Pons (tissue), 1 donor: Measurements from ENCODE around the gene SKIL.
"Not testable (repeated sequence)": the region's sequence is repeated elsewhere in the genome, so short reads cannot be mapped to it uniquely, and the experiment has no call there.

ENCODE experiments used
- DNase-seq: peaks from one replicate; pipeline ENCODE4 v3.0.0-alpha.2; 2016; ENCODE audit warnings: low spot score

Gene SKIL, protein sequence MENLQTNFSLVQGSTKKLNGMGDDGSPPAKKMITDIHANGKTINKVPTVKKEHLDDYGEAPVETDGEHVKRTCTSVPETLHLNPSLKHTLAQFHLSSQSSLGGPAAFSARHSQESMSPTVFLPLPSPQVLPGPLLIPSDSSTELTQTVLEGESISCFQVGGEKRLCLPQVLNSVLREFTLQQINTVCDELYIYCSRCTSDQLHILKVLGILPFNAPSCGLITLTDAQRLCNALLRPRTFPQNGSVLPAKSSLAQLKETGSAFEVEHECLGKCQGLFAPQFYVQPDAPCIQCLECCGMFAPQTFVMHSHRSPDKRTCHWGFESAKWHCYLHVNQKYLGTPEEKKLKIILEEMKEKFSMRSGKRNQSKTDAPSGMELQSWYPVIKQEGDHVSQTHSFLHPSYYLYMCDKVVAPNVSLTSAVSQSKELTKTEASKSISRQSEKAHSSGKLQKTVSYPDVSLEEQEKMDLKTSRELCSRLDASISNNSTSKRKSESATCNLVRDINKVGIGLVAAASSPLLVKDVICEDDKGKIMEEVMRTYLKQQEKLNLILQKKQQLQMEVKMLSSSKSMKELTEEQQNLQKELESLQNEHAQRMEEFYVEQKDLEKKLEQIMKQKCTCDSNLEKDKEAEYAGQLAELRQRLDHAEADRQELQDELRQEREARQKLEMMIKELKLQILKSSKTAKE

DNA sequence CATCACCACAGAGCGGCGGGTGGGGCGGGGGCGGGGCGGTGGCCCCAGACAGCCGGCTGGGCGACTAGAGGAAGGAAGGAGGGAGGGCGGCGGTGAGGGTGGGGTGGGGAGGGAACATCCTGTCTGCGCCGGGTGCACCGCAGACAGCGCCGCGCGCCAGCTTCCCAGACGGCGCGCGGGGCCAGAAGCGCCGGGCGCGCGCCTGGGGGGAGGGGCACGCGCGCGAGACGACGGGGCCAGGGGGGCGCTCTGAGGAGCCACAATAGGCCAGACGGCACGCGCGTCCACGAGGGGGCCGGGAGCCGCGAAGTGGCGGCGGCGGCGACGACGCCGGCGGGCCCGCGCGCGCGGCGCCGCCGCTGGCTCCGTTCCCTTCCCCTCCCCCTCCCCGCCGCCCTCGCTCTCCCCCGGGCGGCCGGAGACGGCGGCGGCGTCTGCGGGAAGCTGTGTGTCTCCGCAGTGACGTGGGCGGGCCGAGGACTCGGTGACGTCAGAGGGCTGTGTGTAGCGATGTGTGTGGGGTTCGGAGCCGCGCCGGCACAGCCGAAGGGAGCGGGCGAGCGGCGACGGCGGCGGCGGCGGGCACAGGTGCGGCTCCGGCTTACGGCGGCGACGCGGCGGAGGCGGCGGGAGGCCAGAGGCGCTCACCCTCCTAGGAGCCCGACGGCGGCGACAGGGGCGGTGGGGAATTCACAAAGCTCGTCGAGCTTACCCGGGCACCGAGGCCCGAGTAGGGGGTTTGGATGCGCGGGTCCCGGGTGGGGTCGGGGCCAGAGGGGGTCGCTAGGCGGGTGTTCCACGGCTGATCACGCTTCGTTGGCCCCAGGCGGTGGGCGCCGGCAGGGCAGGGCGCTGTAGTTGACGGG, at the start of gene SKIL:
SKIL (plus strand) TSS at position 540 of the 866 bp plus-strand sequence. CDS start 2,617 bp downstream, outside the sequence.
- peak; percentile 93 for DNase-seq

DNA sequence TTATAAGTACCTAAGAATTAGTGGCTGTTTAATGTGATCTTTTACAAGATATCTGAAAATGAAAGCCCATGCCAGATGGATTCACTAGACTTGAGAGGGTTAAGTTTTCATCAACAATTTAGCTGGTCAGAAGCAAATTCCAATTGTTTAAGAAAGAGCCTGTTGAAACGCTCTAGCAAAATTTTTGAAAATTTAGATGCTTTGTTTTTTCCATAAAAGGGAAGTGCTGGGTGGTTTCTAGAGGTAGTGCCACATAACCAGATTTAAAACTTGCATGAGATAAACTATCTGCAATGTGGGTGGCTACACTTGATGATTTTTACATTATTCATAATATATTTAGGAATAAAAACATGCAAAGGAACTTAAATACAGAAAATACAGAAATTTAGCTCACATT, 48.5 kb upstream of the SKIL start:
- DNase-seq: no peak

DNA sequence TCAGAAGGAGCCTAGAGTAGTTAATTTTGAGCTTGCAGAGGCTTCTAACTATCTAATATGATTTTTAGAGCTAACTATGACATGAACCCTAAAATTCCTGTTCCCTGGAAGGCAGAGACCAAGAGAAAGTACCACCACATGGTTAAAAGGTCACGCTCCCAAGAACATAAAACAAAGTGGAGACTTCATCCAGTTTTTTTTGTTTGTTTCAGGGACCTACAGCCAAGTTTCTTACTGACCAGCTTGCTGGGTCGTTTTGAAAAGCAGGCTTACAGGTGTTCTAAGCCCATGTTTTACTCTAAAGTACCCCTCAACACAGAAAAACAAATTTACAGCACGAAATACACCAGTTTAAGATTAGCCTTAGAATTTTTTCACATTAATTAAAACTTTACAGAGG, 39.6 kb upstream of the SKIL start:
- DNase-seq: no peak

- DNase-seq: no peak
These were observed 36.9 kb upstream of the SKIL start for GRCh38 chr3:170320461-170321121.

GRCh38 chr3:170321321-170322034, 36.0 kb upstream of the SKIL start:
- no peak for DNase-seq

DNA sequence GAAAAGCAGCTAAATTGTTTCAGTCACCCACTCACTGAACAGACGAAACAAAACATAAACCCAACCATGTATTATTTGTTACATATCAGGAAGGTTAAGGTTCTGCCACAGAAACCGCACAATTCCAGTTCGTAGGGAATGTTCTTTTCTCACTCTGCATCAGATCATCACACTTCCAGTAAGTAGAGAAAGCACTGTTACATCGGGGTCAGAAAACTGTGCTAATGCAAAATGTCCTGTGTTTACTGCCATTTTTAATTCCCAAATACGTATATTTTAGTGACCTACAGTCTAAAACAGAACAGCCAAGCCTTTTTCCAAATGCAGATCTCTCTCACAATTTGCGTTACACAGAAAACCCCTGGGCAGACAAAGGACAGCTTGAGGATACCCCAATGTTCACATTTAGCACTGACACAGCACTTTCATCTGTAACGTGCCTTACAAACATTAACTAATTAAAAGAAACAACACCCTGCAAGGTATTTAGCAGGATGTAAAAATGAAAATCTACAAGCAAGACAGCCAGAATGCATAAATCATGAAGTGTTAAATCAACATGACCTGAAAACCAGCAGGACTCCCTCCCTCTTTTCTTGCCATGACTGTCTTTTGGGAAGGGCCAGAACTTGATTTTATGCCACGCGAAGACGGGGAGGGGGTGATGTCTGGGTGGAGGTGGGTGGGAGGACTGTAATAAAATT, 34.8 kb upstream of the SKIL start:
- no peak for DNase-seq

- no peak for DNase-seq
These were observed 34.2 kb upstream of the SKIL start for GRCh38 chr3:170323331-170323730.

DNA sequence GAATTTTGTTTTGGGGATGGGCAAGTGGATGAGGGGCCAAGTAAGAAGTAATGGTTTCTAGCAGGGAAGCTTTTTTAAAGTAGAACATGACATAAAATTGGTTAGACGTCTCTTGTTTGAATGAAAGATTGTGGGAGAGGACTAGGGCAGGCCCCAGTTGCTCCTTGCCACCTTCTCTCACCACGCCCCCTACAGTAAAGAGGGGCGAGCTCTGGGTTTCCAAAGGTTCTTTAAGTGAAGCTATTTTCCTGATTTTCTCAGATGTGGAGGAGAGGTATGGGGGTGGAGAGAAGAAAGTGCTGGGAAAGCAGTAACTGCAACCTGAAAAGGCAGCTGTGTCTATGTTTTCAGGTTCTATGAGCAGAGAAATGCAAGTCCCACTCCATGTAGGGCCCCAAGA, 32.6 kb upstream of the SKIL start:
- no peak for DNase-seq

DNA sequence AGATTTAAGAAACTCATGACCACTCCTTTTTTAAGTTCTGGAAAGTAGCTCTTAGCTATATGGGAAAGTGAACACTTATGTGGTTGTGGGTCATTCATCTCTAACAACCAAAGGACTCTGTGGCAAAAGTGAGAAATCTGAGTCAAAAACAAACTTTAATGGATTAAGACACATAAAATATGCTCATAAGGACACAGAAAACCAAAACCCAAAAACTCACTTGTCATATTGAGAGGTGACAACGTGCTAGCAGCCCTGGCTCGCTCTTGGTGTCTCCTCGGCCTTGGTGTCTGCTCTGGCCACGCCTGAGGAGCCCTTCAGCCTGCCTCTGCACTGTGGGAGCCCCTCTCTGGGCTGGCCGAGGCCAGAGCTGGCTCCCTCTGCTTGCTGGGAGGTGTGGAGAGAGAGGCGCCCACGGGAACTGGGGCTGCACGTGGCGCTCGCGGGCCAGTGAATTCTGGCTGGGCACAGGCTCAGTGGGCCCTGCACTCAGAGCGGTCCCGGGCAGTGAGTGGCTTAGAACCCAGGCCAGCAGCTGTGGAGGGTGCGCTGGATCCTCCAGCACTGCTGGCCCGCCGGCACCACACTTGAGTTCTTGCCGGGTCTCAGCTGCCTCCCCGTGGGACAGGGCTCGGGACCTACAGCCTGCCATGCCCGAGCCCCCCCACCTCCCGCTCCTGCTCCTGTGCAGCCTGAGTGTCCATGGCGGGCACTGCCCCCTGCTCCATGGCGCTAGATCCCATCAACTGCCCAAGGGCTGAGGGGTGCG, 30.3 kb upstream of the SKIL start:
- DNase-seq: no peak

DNA sequence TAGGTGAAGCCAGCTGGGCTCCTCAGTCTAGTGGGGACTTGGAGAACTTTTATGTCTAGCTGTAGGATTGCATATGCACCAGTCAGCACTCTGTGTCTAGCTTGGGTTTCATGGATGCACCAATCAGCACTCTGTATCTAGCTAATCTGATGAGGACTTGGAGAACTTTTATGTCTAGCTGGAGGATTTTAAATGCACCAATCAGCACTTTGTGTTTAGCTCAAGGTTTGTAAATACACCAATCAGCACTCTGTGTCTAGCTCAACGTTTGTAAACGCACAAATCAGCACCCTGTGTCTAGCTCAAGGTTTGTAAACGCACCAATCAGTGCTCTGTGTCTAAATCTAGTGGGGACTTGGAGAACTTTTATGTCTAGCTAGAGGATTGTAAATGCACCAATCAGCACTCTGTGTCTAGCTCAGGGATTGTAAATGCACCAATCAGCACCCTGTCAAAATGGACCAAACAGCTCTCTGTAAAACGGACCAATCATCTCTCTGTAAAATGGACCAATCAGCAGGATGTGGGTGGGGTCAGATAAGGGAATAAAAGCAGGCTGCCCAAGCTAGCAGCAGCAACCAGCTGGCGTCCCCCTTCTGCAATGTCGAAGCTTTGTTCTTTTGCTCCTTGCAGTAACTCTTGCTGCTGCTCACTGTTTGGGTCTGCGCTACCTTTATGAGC, 29.5 kb upstream of the SKIL start:
- DNase-seq: not testable (repeated sequence)

GRCh38 chr3:170330366-170330765, 27.1 kb upstream of the SKIL start:
- DNase-seq: no peak

- no peak for DNase-seq
These were observed 26.4 kb upstream of the SKIL start for GRCh38 chr3:170331143-170331542.

- no peak for DNase-seq
These were observed 20.1 kb upstream of the SKIL start for GRCh38 chr3:170337420-170337819.

- DNase-seq: no peak
These were observed 18.7 kb upstream of the SKIL start for GRCh38 chr3:170338690-170339340.

- not testable (repeated sequence) for DNase-seq
These were observed 15.2 kb upstream of the SKIL start for GRCh38 chr3:170342273-170342672.

GRCh38 chr3:170343859-170344258, 13.7 kb upstream of the SKIL start:
- not testable (repeated sequence) for DNase-seq

GRCh38 chr3:170344971-170345370, 12.5 kb upstream of the SKIL start:
- no peak for DNase-seq

DNA sequence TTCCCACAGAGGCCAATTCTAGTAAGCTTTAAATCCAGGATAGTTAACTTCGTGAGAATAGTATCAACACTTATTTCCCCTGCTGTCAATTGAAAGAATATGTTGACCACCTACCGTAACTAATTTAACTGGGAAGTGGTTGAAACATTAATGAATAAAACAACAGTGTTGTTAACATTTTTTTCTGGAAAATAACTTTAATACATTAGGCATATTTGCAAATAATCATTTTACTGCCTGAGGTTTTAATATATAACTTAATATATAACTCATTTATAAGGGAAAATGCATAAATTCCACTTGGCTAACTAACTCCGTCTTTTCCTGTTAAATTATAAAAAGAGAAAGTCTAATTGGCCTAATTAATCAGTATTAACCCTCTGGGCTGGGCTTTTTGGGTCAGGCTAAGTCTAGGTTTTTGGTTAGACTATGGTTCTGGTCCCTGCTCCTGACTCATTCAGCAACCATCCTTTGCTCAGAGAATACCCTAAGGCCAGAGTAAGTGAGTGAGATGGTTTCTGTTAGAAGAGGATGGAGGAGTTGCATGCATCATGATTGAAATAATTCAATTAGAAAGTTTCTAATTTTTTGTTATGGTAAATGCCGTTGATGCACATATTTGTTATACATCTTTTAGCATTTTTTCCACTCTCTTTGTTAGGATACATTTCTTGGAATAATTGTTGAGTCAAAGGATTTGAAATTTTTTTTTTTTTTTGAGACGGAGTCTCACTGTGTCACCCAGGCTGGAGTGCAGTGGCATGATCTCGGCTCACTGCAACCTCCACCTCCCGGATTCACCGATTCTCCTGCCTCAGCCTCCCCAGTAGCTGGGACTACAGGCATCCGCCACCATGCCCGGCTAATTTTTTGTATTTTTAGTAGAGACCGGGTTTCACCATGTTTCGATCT, 10.8 kb upstream of the SKIL start:
- DNase-seq: no peak
